AG04450 (cell line): ENCODE results near the gene CBX2. TPM values are rescaled to one million over a fixed set of nuclear protein-coding genes. Genes with fewer than 3 reads are reported as not detected.

Experiments used
- CTCF ChIA-PET: fragments of 300-600, 350-600 bp; formaldehyde crosslinking; extraction: SDS; loops from one replicate; lab custom pipeline; 2022; ENCODE audit warnings: antibody characterized with exemption, inconsistent platforms; lab: Charles Lee
- POLR2A ChIA-PET: fragments of 350-600 bp; formaldehyde crosslinking; extraction: SDS; loops from one replicate; lab custom pipeline; 2021; ENCODE audit warnings: antibody characterized with exemption, inconsistent platforms; lab: Yijun Ruan, JAX
- DNase-seq: peaks from one replicate; pipeline ENCODE4 v3.0.0-alpha.2; 2011; ENCODE audit warnings: low read depth, low spot score
- H3K27ac ChIP-seq: one replicate; pipeline ENCODE4 v1.5.1; 2012; ENCODE audit warnings: low read depth, low read length, control low read depth
- H3K27me3 ChIP-seq: one replicate; pipeline ENCODE4 v1.6.0; 2012; ENCODE audit warnings: low read length; ENCODE audit not compliant: control insufficient read depth, insufficient read depth
- H3K4me3 ChIP-seq: 2 replicates; pipeline ENCODE4 v1.5.1; 2011; ENCODE audit warnings: mild to moderate bottlenecking, low read depth, low read length, control low read depth
- H3K9me3 ChIP-seq: 2 replicates; pipeline ENCODE4 v1.5.1; 2012; ENCODE audit warnings: low read length; ENCODE audit not compliant: control insufficient read depth, insufficient read depth
- CTCF ChIP-seq: IDR thresholded peaks from 2 replicates; pipeline ENCODE4 v1.5.1; 2011; ENCODE audit warnings: low read depth, low read length, control low read depth, inconsistent platforms
- polyA plus RNA-seq: library from polyadenylated mRNA; depleted of rRNA; stranded (reverse); fragments of >200 nt; gene quantifications from 2 replicates; pipeline ENCODE4 v1.2.3, GENCODE V29; 2011

Gene CBX2
- polyA plus RNA-seq, 1 experiment = 2.3 TPM

DNA sequence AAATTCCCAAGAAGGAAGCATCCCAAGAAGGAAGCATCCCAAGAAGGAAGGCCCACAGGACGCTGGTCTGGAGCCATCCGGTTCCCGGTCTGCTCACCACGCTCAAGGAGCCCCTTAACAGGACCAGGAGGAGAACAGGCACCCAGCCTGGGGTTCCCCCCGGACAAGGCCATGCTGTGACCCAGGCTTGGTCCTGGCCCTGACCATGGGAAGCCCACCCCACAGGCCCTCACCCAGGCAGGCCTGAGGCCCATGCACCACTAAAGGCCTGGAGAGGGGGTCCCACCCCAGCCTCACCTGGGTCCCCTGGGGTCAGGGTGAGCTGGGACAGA lies 47.5 kb upstream of the CBX2 start:
- Histone ChIP-seq H3K27ac (no peak overlapping the region), H3K9me3 (no peaks in the 10 kb centered on the region; the same call in 1 of the 2 replicates), H3K27me3 (no peaks in the 10 kb centered on the region), H3K4me3 (no peak overlapping the region)
- no peak for DNase-seq
- POLR2A ChIA-PET = no interaction called here
- no peak for TF ChIP-seq CTCF
- CTCF ChIA-PET = no interaction called here

GRCh38 chr17:79730769-79731483 lies 47.0 kb upstream of the CBX2 start, which contains the start of gene ENPP7:
TSS of gene ENPP7 (plus strand) at chr17:79730943. CDS start at chr17:79731140, 197 bp downstream.
- Histone ChIP-seq H3K27ac (no peak within 1 kb of the TSS), H3K27me3 (no peaks in the 10 kb centered on the region), H3K4me3 (no peak within 1 kb of the TSS), H3K9me3 (no peaks in the 10 kb centered on the region; the same call in 1 of the 2 replicates)
- no peak for DNase-seq
- TF ChIP-seq CTCF = no peak
- POLR2A ChIA-PET = no interaction called here
- CTCF ChIA-PET = no interaction called here

DNA sequence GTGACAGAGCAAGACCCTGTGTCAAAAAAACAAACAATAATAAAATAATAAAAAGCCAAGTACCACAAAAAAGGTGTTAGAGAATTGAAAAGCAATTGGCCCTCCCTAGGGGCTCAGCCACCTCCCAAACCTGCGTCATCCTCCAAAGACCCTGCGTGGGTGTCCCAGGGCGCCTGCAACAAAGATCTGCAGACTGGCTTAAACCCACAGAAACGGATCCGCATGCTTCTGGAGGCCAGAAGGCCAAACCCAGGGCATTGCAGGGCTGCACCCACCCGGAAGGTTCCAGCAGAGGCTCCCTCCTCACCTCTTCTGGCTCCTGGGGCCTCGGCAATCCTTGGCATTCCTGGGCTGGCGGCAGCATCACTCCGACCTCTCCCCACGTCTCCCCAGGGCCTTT lies 45.7 kb upstream of the CBX2 start:
- TF ChIP-seq CTCF = no peak
- H3K9me3 ChIP-seq = no peaks in the 10 kb centered on the region; the same call in 1 of the 2 replicates
- H3K27ac ChIP-seq = no peak overlapping the region
- DNase-seq = no peak
- CTCF ChIA-PET = interaction anchor here (1.7 kb wide), 1 partner anchor 10 kb away, joined by 3 read pairs; no protein-coding TSS in a partner anchor
- no peak overlapping the region for H3K4me3 ChIP-seq
- POLR2A ChIA-PET = no interaction called here
- H3K27me3 ChIP-seq = peaks cover 3% of the 10 kb centered on the region

DNA sequence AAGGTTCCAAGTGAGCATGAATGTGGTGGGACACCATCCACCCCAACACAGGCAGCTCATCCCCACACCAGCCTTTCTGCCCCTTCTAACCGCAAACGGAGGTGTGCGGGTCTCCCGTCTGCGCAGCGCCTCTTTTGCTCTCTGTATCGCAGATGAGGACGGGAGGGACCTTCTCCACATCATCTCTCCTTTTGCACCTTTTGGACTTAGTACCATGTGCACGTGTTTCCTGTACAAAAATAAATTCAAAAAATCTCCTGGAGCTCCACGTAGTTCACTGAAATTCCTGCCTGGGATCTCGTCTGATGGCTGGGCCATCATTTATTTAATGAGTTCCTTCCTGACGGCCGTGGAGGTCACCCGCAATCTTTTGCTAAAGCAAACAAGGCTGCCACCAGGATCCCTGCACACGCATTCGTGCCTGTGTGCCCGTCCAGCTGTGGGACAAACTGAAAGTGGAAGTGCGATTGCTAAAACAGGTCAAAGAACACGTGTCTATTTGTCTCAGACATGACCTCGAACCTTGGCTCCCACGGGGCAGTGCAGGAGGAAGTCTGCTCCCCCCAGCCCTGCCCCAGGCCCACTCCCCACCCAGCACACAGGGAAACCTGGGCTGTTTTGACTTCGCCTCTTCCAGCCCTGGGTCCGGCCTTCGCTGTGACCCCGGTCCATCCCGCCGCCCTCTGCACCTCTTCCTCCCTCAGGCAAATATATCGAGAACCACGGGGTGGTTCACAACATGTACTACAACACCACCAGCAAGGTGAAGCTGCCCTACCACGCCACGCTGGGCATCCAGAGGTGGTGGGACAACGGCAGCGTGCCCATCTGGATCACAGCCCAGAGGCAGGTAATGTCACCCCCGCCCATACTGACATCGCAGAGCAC lies 44.9 kb upstream of the CBX2 start:
- no peak for TF ChIP-seq CTCF
- CTCF ChIA-PET = interaction anchor here (1.7 kb wide), 1 partner anchor 9 kb away, joined by 3 read pairs; no protein-coding TSS in a partner anchor
- no peaks in the 10 kb centered on the region; the same call in 1 of the 2 replicates for H3K9me3 ChIP-seq
- peaks cover 9% of the 10 kb centered on the region for H3K27me3 ChIP-seq
- H3K4me3 ChIP-seq = no peak overlapping the region
- DNase-seq = no peak
- no peak overlapping the region for H3K27ac ChIP-seq
- POLR2A ChIA-PET = no interaction called here
